H1 (cell line): Measurements from ENCODE around the gene NRTN.

ENCODE experiments used
- BACH1 ChIP-seq: IDR thresholded peaks from 2 replicates; pipeline ENCODE4 v1.6.1; 2012; ENCODE audit warnings: low read length, improper control_type of control experiment
- CHD2 ChIP-seq: IDR thresholded peaks from 2 replicates; pipeline ENCODE4 v1.6.1; 2012; ENCODE audit warnings: low read length, improper control_type of control experiment
- CTCF ChIP-seq, 3 experiments: IDR thresholded peaks; 1 replicate in 2 of 3; 2 replicates in 1 of 3; pipeline versions ENCODE4 v1.5.1 to v1.6.1; 2011; ENCODE audit warnings: low read length in 3 of 3, mild to moderate bottlenecking in 3 of 3, inconsistent platforms in 2 of 3, low read depth in 1 of 3, moderate library complexity in 1 of 3; ENCODE audit not compliant: insufficient read depth in 1 of 3; ENCODE audit errors: control extremely low read depth in 1 of 3
- EZH2 ChIP-seq: fragments of 200-600 bp; sonication (generic); IDR thresholded peaks from 2 replicates; pipeline ENCODE4 v1.7.1; 2012; ENCODE audit warnings: low read depth, mild to moderate bottlenecking, moderate library complexity, low read length, inconsistent platforms; ENCODE audit not compliant: severe bottlenecking
- KDM1A ChIP-seq: fragments of 200-600, 300-600 bp; sonication (generic); IDR thresholded peaks from 2 replicates; pipeline ENCODE4 v1.7.1; 2016; ENCODE audit warnings: mild to moderate bottlenecking, low read length, borderline replicate concordance
- MAX ChIP-seq: IDR thresholded peaks from 2 replicates; pipeline ENCODE4 v1.6.1; 2012; ENCODE audit warnings: inconsistent platforms
- POLR2A ChIP-seq, 2 experiments: IDR thresholded peaks; 1 replicate in 1 of 2; 2 replicates in 1 of 2; pipeline ENCODE4 v1.6.1; 2011; ENCODE audit warnings: low read depth in 2 of 2, low read length in 2 of 2, mild to moderate bottlenecking in 2 of 2; ENCODE audit errors: control extremely low read depth in 1 of 2
- RNF2 ChIP-seq: fragments of 200-900, 300-1000 bp; sonication (generic); IDR thresholded peaks from 2 replicates; pipeline ENCODE4 v1.7.1; 2016; ENCODE audit warnings: borderline replicate concordance, low read depth, mild to moderate bottlenecking, antibody characterized with exemption, low read length; ENCODE audit not compliant: poor library complexity, severe bottlenecking; ENCODE audit errors: missing control alignments
- TEAD4 ChIP-seq: IDR thresholded peaks from 2 replicates; pipeline ENCODE4 v1.6.1; 2012; ENCODE audit warnings: low read depth, low read length, inconsistent platforms, mixed read lengths

GRCh38 chr19:5784581-5785147 lies 20.2 kb upstream of the NRTN start, which contains the start of gene PRR22:
- TF ChIP-seq CTCF (IDR thresholded peaks at IDR 0.05; ENCODE audit: control extremely low read depth in 1 of 3, insufficient read depth in 1 of 3, low read depth in 1 of 3, low read length in 3 of 3) (no peak), EZH2 (no peak), CHD2 (no peak), MAX (no peak), TEAD4 (no peak), POLR2A (IDR thresholded peaks at IDR 0.05; ENCODE audit: control extremely low read depth in 1 of 2, low read depth in 2 of 2, low read length in 2 of 2) (no peak), BACH1 (no peak), KDM1A (no peak), RNF2 (no peak)
